Type B pancreatic cell (in vitro differentiated cells): ENCODE data around the gene PRR4. TPM values are rescaled to one million over a fixed set of nuclear protein-coding genes. Genes with fewer than 3 reads are reported as not detected.

ENCODE experiments used
- DNase-seq: peaks from one replicate; pipeline ENCODE4 v3.0.0; 2021; ENCODE audit warnings: mixed read lengths; ENCODE audit not compliant: unreplicated experiment; ENCODE audit errors: extremely low spot score
- H3K27ac Mint-ChIP-seq: 2 replicates; pipeline ENCODE4 v1.8.0; 2021; ENCODE audit warnings: mild to moderate bottlenecking, mixed read lengths
- H3K27me3 Mint-ChIP-seq: 2 replicates; pipeline ENCODE4 v1.8.0; 2021; ENCODE audit warnings: mixed read lengths
- H3K36me3 Mint-ChIP-seq: 2 replicates; pipeline ENCODE4 v1.8.0; 2021; ENCODE audit warnings: mixed read lengths
- H3K4me1 Mint-ChIP-seq: one replicate; pipeline ENCODE4 v1.8.0; 2021; ENCODE audit warnings: mixed read lengths; ENCODE audit not compliant: unreplicated experiment
- H3K4me3 Mint-ChIP-seq: 2 replicates; pipeline ENCODE4 v1.8.0; 2021; ENCODE audit warnings: mild to moderate bottlenecking, mixed read lengths
- H3K9me3 Mint-ChIP-seq: 2 replicates; pipeline ENCODE4 v1.8.0; 2021; ENCODE audit warnings: mixed read lengths
- total RNA-seq: library from RNA; stranded (reverse); gene quantifications from 2 replicates; pipeline ENCODE4 v1.2.1, GENCODE V29; 2021; ENCODE audit warnings: low replicate concordance
- TF ChIP-seq, protein P1 (sequence below): fragments of 200-600 bp; sonication (generic); conservative IDR thresholded peaks from 2 replicates; pipeline ENCODE4 v1.5.0; 2021; ENCODE audit warnings: antibody characterized with exemption, mild to moderate bottlenecking

The PRR4 gene
- total RNA-seq, 1 donor from 2014 or later, result 3.8 TPM

GRCh38 chr12:10802587-10802986 is 46.7 kb downstream of the PRR4 start, which contains the start of gene TAS2R7:
Gene TAS2R7 (minus strand): TSS chr12:10802627. CDS start chr12:10802570, 57 bp downstream.
- H3K4me1 Mint-ChIP-seq, result no peaks in the 10 kb centered on the region
- H3K27me3 Mint-ChIP-seq, result peaks cover 20% of the 10 kb centered on the region
- H3K27ac Mint-ChIP-seq, result no peak within 1 kb of the TSS
- DNase-seq, result no peak
- H3K36me3 Mint-ChIP-seq, result no peaks in the 10 kb centered on the region
- TF ChIP-seq, protein P1, sequence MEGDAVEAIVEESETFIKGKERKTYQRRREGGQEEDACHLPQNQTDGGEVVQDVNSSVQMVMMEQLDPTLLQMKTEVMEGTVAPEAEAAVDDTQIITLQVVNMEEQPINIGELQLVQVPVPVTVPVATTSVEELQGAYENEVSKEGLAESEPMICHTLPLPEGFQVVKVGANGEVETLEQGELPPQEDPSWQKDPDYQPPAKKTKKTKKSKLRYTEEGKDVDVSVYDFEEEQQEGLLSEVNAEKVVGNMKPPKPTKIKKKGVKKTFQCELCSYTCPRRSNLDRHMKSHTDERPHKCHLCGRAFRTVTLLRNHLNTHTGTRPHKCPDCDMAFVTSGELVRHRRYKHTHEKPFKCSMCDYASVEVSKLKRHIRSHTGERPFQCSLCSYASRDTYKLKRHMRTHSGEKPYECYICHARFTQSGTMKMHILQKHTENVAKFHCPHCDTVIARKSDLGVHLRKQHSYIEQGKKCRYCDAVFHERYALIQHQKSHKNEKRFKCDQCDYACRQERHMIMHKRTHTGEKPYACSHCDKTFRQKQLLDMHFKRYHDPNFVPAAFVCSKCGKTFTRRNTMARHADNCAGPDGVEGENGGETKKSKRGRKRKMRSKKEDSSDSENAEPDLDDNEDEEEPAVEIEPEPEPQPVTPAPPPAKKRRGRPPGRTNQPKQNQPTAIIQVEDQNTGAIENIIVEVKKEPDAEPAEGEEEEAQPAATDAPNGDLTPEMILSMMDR, result no peak
- H3K9me3 Mint-ChIP-seq, result no peaks in the 10 kb centered on the region
- H3K4me3 Mint-ChIP-seq, result no peak within 1 kb of the TSS

GRCh38 chr12:10801741-10802140 is 47.5 kb downstream of the PRR4 start:
- H3K4me3 Mint-ChIP-seq, result no peak overlapping the region
- TF ChIP-seq, protein P1, result no peak

More at GRCh38 chr12:10801741-10802140, 47.5 kb downstream of the PRR4 start:
- Mint-ChIP-seq H3K4me1 (no peaks in the 10 kb centered on the region), H3K27ac (no peak overlapping the region), H3K27me3 (peaks cover 24% of the 10 kb centered on the region), H3K9me3 (no peaks in the 10 kb centered on the region), H3K36me3 (no peaks in the 10 kb centered on the region)
- no peak for DNase-seq

Other genes with a start within 250 kb of the PRR4 start
- 39.6 and 57.6 TPM in 2 replicates for gene MAGOHB, start 235.9 kb downstream of the PRR4 start, total RNA-seq
- gene STYK1, start 175.4 kb downstream of the PRR4 start, total RNA-seq, result 0.68 and 8.9 TPM in 2 replicates
- 196 and 635 TPM in 2 replicates for gene YBX3, start 126.2 kb downstream of the PRR4 start, total RNA-seq
- not detected in 2 replicates for gene TAS2R7, start 46.8 kb downstream of the PRR4 start, total RNA-seq
- not detected in 2 replicates for gene TAS2R8, start 42.2 kb downstream of the PRR4 start, total RNA-seq
- not detected in 2 replicates for gene TAS2R9, start 39.3 kb downstream of the PRR4 start, total RNA-seq
- 0.36 and 1.7 TPM in 2 replicates for gene TAS2R10, start 23.1 kb downstream of the PRR4 start, total RNA-seq
- gene PRH1, start 34.8 kb upstream of the PRR4 start, total RNA-seq, result 15.7 and 16.8 TPM in 2 replicates
- 0.79 and 1.3 TPM in 2 replicates for gene TAS2R13, start 60.1 kb upstream of the PRR4 start, total RNA-seq
- not detected in 2 replicates for gene PRH2, start 79.8 kb upstream of the PRR4 start, total RNA-seq
- 2.7 and 2.8 TPM in 2 replicates for gene TAS2R14, start 89.8 kb upstream of the PRR4 start, total RNA-seq
- 0.86 and 1.8 TPM in 2 replicates for gene TAS2R50, start 137.4 kb upstream of the PRR4 start, total RNA-seq
- gene TAS2R20, start 148.8 kb upstream of the PRR4 start, total RNA-seq, result 1.1 and 2.1 TPM in 2 replicates
- gene TAS2R19, start 173.1 kb upstream of the PRR4 start, total RNA-seq, result 3.1 and 3.5 TPM in 2 replicates
- gene TAS2R31, start 181.9 kb upstream of the PRR4 start, total RNA-seq, result 2.1 and 4.3 TPM in 2 replicates
- 0.85 and 1.0 TPM in 2 replicates for gene TAS2R46, start 212.8 kb upstream of the PRR4 start, total RNA-seq
- gene TAS2R43, start 242.8 kb upstream of the PRR4 start, total RNA-seq, result 0.36 and 1.0 TPM in 2 replicates